ENCODE data around the gene WDR77. TPM values are rescaled to one million over a fixed set of nuclear protein-coding genes. Genes with fewer than 3 reads are reported as not detected.
A peak's percentile ranks its signal among the peaks of the same experiment; 100 is the strongest.

The WDR77 gene
- total RNA-seq, 1 experiment from 2014 or later = 62.1 TPM

DNA sequence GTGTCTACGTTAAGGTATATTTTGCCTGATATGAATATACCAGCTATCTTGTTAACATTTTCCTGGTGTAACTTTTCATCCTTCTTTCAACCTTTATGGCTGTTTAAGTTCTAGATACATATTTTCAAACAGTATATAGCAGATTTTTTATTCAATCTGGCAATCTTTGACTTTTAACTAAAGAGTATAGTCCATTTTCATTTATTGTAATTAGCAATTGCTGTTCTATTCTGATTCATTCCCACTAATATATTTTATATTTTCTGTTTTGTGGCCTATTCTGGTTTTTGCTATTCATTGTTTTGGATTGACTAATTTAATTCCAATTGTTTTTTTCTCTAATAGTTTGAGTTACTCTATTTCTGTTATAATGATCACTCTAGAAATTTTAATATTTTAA is 17.4 kb upstream of the WDR77 start:
- Histone ChIP-seq H4K20me1 (ENCODE audit: low read length) (no peaks in the 10 kb centered on the region), H3K4me3 (ENCODE audit: low read length) (no peak overlapping the region), H3K36me3 (ENCODE audit: low read depth, low read length) (peaks cover 27% of the 10 kb centered on the region), H3K79me2 (ENCODE audit: low read length) (no peaks in the 10 kb centered on the region), H3K9me2 (replicated peaks; ENCODE audit: low read length) (no peaks in the 10 kb centered on the region), H2AFZ (ENCODE audit: low read length) (no peak overlapping the region), H3K27me3 (ENCODE audit: low read length) (no peaks in the 10 kb centered on the region), H3K9ac (ENCODE audit: low read length) (no peak overlapping the region), H3K4me2 (ENCODE audit: low read length) (no peak overlapping the region), H3K4me1 (ENCODE audit: insufficient read depth, low read length) (no peaks in the 10 kb centered on the region; the same call in 1 of the 2 replicates), H3K27ac (ENCODE audit: low read length) (no peak overlapping the region), H3K9me3 (ENCODE audit: low read length) (no peaks in the 10 kb centered on the region), H3F3A (ENCODE audit: low read length, unreplicated experiment) (peaks cover 7% of the 10 kb centered on the region)
- DNase-seq (no peak), ATAC-seq (no peak)
- ChIA-PET POLR2A (ENCODE audit: unreplicated experiment) (no interaction called here), CTCF (interaction anchor here (0.5 kb wide), 1 partner anchor 893 kb away, joined by 3 read pairs; no protein-coding TSS in a partner anchor)
- intact Hi-C loops (cut with micrococcal nuclease) = no loop called here
- TF ChIP-seq EZH2phosphoT487 (IDR thresholded peaks at IDR 0.05; ENCODE audit: borderline replicate concordance, low read length) (no peak), EZH2 (IDR thresholded peaks at IDR 0.05; ENCODE audit: low read length, unreplicated experiment) (no peak)
- TF ChIP-seq, protein P1, sequence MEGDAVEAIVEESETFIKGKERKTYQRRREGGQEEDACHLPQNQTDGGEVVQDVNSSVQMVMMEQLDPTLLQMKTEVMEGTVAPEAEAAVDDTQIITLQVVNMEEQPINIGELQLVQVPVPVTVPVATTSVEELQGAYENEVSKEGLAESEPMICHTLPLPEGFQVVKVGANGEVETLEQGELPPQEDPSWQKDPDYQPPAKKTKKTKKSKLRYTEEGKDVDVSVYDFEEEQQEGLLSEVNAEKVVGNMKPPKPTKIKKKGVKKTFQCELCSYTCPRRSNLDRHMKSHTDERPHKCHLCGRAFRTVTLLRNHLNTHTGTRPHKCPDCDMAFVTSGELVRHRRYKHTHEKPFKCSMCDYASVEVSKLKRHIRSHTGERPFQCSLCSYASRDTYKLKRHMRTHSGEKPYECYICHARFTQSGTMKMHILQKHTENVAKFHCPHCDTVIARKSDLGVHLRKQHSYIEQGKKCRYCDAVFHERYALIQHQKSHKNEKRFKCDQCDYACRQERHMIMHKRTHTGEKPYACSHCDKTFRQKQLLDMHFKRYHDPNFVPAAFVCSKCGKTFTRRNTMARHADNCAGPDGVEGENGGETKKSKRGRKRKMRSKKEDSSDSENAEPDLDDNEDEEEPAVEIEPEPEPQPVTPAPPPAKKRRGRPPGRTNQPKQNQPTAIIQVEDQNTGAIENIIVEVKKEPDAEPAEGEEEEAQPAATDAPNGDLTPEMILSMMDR (conservative IDR thresholded peaks at IDR 0.05; ENCODE audit: low read depth, low read length) = no peak
- no TSS peak for BruUV-seq (replicated peaks)

DNA sequence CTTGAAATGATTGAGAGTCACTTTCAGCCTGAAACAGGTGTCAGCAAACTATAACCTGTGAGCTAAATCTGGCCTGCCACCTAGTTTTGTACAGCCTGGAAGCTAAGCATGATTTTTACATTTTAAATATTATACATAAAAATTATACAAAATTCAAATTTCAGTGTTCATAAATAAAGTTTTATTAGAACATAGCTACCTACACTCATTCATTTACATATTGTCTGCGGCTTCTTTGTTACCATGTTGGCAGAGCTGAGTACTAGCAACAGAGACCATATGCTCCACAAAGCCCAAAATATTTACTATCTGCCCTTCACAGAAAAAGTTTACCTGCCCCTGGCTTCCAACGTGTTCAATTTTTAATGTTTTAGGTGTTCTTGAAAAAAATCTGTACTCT is 16.7 kb upstream of the WDR77 start:
- H3K36me3 ChIP-seq (ENCODE audit: low read depth, low read length) = peaks cover 33% of the 10 kb centered on the region
- no peaks in the 10 kb centered on the region for H3K9me3 ChIP-seq (ENCODE audit: low read length)
- H3K9me2 ChIP-seq (replicated peaks; ENCODE audit: low read length) = no peaks in the 10 kb centered on the region
- no TSS peak for BruUV-seq (replicated peaks)
- H3K27me3 ChIP-seq (ENCODE audit: low read length) = no peaks in the 10 kb centered on the region
- ATAC-seq (no peak), DNase-seq (no peak)
- ChIA-PET CTCF (no interaction called here), POLR2A (ENCODE audit: unreplicated experiment) (no interaction called here)
- intact Hi-C loops (cut with micrococcal nuclease) = no loop called here
- no peaks in the 10 kb centered on the region for H3K79me2 ChIP-seq (ENCODE audit: low read length)
- no peak overlapping the region for H3K27ac ChIP-seq (ENCODE audit: low read length)
- H3K9ac ChIP-seq (ENCODE audit: low read length) = no peak overlapping the region
- H3K4me2 ChIP-seq (ENCODE audit: low read length) = no peak overlapping the region
- no peaks in the 10 kb centered on the region for H4K20me1 ChIP-seq (ENCODE audit: low read length)
- H3F3A ChIP-seq (ENCODE audit: low read length, unreplicated experiment) = peaks cover 7% of the 10 kb centered on the region
- H3K4me3 ChIP-seq (ENCODE audit: low read length) = no peak overlapping the region
- H2AFZ ChIP-seq (ENCODE audit: low read length) = no peak overlapping the region
- H3K4me1 ChIP-seq (ENCODE audit: insufficient read depth, low read length) = no peaks in the 10 kb centered on the region; the same call in 1 of the 2 replicates
- no peak for TF ChIP-seq EZH2 (IDR thresholded peaks at IDR 0.05; ENCODE audit: low read length, unreplicated experiment)
- TF ChIP-seq EZH2phosphoT487 (IDR thresholded peaks at IDR 0.05; ENCODE audit: borderline replicate concordance, low read length) = no peak
- TF ChIP-seq, protein P1 (conservative IDR thresholded peaks at IDR 0.05; ENCODE audit: low read depth, low read length) = no peak

DNA sequence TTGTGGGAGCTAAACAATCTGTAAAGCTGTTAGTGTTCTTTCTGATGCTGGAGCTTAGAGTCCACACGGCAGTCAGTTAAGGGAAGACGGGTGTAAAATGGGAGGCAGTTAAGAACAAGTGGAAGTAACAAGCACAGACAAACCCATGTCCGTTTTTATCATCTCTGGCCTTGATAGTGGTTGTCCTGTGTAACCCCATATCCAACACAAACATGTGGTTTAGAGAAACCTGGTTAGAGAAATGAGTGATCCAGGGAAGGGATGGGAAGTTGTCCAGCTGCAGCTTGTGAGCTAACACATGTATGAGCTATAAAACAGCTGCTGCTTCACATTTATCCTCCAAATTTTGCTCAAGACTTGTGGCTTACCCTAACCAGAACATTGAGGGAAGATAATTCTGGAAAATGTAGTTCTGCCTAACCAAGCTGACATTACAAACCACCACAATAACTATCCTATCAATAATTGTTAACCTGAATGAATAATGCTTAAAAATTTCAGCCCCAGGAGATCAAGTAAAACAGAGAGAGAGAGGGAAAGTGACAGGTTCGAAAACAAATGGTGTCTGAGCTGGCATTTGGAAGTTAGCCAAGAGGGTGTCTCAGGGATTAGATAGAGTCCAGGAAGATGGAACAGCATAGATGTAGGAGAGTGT is 14.1 kb upstream of the WDR77 start:
- Histone ChIP-seq H3K4me1 (ENCODE audit: insufficient read depth, low read length) (no peaks in the 10 kb centered on the region; the same call in 1 of the 2 replicates), H3K79me2 (ENCODE audit: low read length) (no peaks in the 10 kb centered on the region; the same call in 1 of the 2 replicates), H4K20me1 (ENCODE audit: low read length) (no peaks in the 10 kb centered on the region), H3K27me3 (ENCODE audit: low read length) (no peaks in the 10 kb centered on the region), H3F3A (ENCODE audit: low read length, unreplicated experiment) (peaks cover 7% of the 10 kb centered on the region), H3K27ac (ENCODE audit: low read length) (no peak overlapping the region), H3K4me3 (ENCODE audit: low read length) (no peak overlapping the region), H3K9me2 (replicated peaks; ENCODE audit: low read length) (no peaks in the 10 kb centered on the region), H3K36me3 (ENCODE audit: low read depth, low read length) (peaks cover 43% of the 10 kb centered on the region), H3K4me2 (ENCODE audit: low read length) (no peak overlapping the region), H3K9me3 (ENCODE audit: low read length) (no peaks in the 10 kb centered on the region), H3K9ac (ENCODE audit: low read length) (no peak overlapping the region), H2AFZ (ENCODE audit: low read length) (no peak overlapping the region)
- DNase-seq (peak; percentile 62), ATAC-seq (no peak; the same call in 1 of the 2 replicates)
- intact Hi-C loops (cut with micrococcal nuclease) = no loop called here
- ChIA-PET POLR2A (ENCODE audit: unreplicated experiment) (no interaction called here), CTCF (no interaction called here)
- BruUV-seq (replicated peaks) = no TSS peak
- TF ChIP-seq, protein P1 (conservative IDR thresholded peaks at IDR 0.05; ENCODE audit: low read depth, low read length) = no peak
- TF ChIP-seq EZH2phosphoT487 (IDR thresholded peaks at IDR 0.05; ENCODE audit: borderline replicate concordance, low read length) (no peak), EZH2 (IDR thresholded peaks at IDR 0.05; ENCODE audit: low read length, unreplicated experiment) (no peak)

Data from PC-3 (cell line).